Measurements from ENCODE around the gene HK1.

HK1 gene

DNA sequence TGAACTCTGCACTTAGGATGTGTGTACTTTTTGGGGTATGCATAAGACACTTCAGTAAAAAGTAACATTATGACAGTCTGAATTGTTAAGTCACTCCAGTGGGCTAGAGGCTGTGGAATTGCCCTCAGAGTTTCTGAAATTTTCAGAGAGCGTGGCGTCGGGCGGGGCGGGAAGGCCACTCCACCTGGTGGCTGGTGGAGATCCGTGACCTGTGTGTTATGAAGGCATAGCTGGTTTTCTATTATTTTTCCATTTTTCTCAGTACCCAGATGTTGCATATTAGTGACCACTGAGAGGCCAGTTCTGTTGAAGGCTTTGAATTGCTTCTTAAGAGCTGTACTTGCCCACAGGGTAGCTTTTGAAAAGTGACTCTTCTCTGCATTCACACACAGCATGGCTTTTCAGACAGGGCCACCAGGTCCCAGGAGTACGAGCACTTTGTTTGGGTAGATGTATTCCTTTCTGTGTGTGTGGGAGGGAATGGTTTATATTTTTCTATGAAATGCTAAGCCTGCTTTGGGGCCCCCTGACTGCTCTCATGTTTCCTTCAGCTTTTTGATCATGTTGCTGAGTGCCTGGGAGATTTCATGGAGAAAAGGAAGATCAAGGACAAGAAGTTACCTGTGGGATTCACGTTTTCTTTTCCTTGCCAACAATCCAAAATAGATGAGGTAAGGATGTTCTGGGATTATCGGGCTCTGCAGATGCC is 86.1 kb downstream of the HK1 start:
- no peak for DNase-seq
- TF ChIP-seq POLR2A (IDR thresholded peaks at IDR 0.05; ENCODE audit: low read length) (no peak), GATA1 (IDR thresholded peaks at IDR 0.05; ENCODE audit: low read depth, low read length) (no peak)

DNA sequence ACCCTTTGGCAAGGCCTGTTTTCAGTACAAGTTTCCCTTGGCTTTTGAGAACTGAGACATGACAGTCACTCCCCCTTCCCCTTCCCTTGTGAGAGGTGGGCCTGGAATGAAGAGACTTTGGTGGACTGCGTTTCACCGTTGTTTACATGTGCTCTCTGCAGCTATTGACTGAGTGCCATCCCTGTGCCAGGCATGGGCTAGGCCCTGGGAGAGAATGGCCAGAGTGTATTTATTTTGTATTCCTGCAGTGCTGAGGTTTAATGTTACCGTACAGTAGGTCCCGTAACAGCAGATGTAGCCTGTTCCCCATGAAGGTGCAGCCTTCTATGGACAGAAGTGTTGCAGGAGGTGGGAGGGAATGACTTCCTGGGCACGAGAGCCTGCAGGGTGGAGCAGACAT is 88.4 kb downstream of the HK1 start:
- TF ChIP-seq POLR2A (IDR thresholded peaks at IDR 0.05; ENCODE audit: low read length), result no peak
- TF ChIP-seq GATA1 (IDR thresholded peaks at IDR 0.05; ENCODE audit: low read depth, low read length), result no peak
- DNase-seq, result no peak

DNA sequence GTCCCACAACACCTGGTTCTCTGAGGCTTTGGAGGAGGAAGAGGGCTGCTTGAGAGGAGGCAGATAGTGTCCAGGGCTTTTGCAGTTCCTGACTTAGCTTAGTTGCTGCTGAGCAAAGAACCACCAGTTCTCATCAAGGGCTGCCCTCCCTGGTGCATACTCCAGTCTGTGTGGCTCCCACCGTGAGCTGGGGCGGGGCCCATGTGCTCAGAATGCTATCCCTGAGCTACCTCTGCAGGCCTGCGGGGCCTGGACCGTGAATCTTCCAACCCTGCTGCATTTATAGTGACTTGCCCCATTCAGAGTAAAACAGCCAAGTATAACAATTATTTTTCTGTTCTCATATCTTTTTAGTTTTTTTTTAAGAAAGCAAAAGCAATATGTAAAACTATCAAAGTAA is 89.2 kb downstream of the HK1 start:
- no peak for DNase-seq
- TF ChIP-seq POLR2A (IDR thresholded peaks at IDR 0.05; ENCODE audit: low read length), result no peak
- TF ChIP-seq GATA1 (IDR thresholded peaks at IDR 0.05; ENCODE audit: low read depth, low read length), result no peak

DNA sequence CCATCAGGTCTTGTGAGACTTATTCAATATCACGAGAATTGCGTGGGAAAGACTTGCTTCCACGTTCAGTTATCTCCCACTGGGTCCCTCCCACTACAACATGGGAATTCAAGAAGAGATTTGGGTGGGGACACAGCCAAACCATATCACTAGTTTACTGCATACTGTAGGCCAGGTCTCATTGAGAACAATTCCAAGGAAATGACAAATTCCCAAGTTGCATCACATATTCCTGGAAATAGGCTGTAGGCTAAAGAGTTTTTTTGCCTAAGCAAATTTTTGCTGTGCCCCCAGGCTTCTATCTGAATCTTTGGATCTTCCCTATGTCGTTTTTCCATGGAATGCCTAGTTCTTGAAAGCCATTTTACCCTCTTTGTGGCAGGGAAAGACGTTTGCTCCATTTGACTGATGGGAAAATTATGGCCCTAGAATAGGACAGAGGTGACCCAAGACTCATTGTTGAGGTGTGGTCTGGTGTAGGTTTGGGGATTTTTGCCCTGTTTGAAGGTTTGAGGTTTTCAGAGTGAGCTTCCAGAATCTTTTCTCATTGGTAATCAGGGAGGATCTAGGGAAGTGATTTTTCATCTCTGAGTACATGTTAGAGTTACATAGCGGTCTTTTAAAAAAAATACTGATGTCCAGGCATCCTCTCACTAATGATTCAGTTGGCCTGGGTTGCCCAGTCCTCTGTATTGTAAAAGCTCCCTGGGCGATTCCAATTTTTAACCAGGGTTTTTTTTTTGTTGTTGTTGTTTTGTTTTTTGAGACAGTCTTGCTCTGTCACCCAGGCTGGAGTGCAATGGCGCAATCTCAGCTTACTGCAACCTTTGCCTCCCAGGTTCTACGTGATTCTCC is 94.1 kb downstream of the HK1 start:
- DNase-seq, result no peak
- TF ChIP-seq GATA1 (IDR thresholded peaks at IDR 0.05; ENCODE audit: low read depth, low read length) (no peak), POLR2A (IDR thresholded peaks at IDR 0.05; ENCODE audit: low read length) (no peak)

DNA sequence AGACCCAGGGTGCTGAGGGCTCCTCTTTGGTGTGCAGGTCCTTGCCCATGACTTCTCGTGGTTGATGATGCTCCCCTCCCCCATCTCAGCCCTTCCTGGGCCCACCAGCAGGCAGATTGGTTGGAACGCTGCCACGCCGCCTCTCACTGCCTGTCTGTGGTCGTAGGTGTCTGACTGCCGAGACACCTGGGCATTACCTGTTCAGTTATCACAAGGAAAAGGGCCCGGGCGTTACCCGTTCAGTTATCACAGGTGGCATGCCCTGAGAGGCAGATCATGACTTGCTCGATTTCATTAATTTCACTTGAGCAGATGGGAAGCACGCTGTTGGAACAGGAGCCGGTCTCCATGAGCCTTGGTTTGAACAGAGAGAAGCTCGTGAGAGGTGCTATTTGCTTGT is 95.9 kb downstream of the HK1 start:
- TF ChIP-seq GATA1 (IDR thresholded peaks at IDR 0.05; ENCODE audit: low read depth, low read length) (no peak), POLR2A (IDR thresholded peaks at IDR 0.05; ENCODE audit: low read length) (no peak)
- DNase-seq, result no peak

DNA sequence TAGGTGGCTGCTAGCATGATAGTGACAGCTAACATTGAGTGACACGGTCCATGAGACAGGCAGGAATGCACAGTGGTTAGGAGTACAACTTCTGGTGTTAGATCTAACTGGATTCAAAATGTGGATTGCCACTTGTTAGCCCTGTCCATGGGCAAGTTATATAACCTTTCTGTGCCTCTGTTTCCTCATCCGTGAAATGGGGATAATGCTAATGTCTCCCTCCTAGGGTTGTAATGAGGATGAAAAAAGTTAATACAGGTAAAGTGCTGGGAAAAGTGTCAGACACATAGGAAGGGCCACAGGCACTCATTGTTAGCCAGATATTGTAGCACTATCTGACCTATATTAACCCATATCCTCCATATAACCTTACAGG is 96.6 kb downstream of the HK1 start:
- TF ChIP-seq GATA1 (IDR thresholded peaks at IDR 0.05; ENCODE audit: low read depth, low read length) (no peak), POLR2A (IDR thresholded peaks at IDR 0.05; ENCODE audit: low read length) (no peak)
- DNase-seq, result no peak

DNA sequence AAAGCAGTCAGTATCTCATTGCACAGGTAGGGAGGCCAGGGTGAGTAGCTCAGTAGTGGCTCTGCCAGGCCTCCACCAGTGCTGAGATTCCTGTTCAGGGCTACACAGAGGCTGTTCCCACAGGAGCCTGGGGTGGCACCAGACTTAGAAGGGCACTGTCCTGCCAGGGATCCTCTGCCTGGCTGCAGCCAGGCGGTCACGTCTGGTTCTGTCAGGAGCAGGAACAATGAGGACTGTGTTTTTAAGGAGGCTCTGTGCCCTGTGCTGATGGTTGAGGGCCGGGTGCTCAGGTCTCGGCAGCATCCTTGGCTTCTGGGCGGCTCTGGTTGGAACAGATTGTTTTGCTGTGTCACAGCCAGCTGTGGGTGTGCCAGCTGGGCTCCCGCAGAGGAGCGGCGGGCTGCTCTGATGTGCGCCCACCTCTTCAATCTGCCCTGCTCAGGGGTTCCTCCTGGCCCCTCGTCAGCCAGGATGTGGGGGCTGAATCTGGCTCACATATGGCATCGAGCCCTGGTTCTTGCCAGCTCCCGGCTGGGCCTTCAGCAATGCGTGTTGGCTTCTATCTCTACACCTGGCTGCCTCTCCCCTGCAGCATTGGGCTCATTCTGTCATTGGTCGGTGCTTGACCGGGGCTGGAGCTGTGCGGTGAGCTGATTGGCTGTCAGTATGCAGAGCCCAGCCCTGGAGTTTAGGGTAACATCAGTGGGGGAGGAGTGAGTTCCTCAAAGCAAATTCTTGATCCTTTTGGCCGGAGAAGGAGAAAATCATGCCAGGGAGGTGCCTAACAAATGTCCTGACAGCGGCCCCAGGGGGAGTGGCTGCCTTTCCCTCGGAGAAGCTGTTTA is 97.2 kb downstream of the HK1 start:
- TF ChIP-seq GATA1 (IDR thresholded peaks at IDR 0.05; ENCODE audit: low read depth, low read length) (no peak), POLR2A (IDR thresholded peaks at IDR 0.05; ENCODE audit: low read length) (no peak)
- no peak for DNase-seq

DNA sequence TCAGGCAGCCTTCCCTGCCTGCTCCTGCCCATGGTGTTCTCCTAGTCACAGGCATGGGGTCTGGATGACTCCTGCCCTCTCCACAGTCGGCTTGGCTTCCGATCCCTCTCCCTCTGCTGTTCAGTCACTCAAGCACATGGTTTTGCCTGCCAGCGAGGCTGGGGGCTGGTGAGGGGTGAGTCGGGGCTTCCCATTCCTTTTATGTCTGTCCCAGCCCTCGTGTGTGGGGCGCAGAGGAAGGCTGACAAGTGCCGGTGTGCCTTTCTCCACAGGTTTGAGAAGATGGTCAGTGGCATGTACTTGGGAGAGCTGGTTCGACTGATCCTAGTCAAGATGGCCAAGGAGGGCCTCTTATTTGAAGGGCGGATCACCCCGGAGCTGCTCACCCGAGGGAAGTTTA is 98.4 kb downstream of the HK1 start:
- TF ChIP-seq POLR2A (IDR thresholded peaks at IDR 0.05; ENCODE audit: low read length) (no peak), GATA1 (IDR thresholded peaks at IDR 0.05; ENCODE audit: low read depth, low read length) (no peak)
- DNase-seq, result no peak

DNA sequence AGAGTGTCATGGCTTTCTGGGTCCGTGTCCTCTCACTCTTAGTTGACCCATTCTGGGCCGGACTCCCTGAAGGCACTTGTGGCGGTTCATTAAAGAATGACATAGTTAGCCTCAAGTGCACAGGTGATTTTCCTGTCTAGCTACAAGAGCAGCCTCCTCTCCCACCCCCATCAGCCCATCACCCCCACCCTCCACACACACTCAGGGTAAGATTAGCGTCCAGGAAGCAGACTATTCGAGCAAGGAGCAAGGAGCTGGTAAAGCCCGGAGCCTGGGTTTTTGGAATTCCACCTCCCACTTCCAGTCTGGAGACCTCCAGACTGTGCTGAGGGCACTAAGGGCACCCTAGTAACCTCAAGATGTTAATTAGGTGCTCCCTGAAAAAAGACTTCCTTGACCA is 98.9 kb downstream of the HK1 start:
- TF ChIP-seq GATA1 (IDR thresholded peaks at IDR 0.05; ENCODE audit: low read depth, low read length) (no peak), POLR2A (IDR thresholded peaks at IDR 0.05; ENCODE audit: low read length) (no peak)
- no peak for DNase-seq

DNA sequence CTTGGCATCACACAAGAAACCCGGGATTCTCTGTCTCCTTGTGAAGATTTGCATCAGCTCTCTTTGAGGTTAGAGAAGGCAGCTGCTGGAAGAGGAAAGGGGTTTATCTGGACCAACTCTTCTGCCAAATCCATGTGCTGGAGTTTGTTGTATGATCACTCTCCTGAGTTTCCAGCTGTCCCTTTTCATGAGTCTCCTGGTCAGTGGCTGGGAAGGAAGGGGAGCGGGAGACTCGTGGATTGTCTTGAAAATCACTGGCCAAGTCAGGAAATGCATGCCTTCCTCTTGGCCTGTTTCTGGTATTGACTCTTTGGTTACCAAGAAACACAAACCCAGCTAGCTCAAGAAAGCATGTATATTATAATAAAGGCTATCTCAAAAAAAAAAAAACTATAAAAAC is 99.6 kb downstream of the HK1 start:
- DNase-seq, result no peak

DNA sequence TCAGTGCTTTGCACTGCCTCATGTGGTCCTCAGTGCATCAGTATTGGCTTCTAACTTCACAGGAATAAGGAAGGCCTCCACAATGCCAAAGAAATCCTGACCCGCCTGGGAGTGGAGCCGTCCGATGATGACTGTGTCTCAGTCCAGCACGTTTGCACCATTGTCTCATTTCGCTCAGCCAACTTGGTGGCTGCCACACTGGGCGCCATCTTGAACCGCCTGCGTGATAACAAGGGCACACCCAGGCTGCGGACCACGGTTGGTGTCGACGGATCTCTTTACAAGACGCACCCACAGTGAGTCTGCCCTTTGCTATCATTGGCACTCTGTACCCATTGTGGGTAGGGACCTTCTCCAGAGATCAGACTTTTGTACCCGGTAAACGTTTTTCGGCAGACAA is 101.5 kb downstream of the HK1 start:
- DNase-seq, result no peak
- no peak for TF ChIP-seq GATA1 (IDR thresholded peaks at IDR 0.05; ENCODE audit: low read depth, low read length)
- no peak for TF ChIP-seq POLR2A (IDR thresholded peaks at IDR 0.05; ENCODE audit: low read length)

More for the DNA sequence above, 99.6 kb downstream of the HK1 start:
- TF ChIP-seq POLR2A (IDR thresholded peaks at IDR 0.05; ENCODE audit: low read length) (no peak), GATA1 (IDR thresholded peaks at IDR 0.05; ENCODE audit: low read depth, low read length) (no peak)

DNA sequence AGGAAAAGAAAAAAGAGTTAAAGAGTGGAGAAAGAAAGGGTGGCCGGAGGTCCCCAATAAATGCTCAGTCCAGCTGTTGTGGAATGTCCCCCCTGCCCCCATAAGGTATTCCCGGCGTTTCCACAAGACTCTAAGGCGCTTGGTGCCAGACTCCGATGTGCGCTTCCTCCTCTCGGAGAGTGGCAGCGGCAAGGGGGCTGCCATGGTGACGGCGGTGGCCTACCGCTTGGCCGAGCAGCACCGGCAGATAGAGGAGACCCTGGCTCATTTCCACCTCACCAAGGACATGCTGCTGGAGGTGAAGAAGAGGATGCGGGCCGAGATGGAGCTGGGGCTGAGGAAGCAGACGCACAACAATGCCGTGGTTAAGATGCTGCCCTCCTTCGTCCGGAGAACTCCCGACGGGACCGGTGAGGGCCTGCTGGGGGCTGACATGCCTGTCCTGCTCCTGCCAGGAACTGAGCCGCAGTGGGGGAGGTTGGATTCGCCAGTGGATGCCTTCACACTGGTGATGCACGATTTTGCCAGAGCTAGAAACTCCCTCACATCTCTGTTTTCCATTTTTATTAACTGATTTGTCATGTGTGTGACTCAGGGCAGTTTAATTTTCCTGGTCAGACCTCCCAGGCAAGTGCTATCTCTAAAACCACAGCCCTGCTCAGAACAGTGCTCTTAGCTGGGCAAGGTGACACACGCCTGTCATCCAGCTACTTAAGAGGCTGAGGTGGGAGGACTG is 104.3 kb downstream of the HK1 start:
- TF ChIP-seq POLR2A (IDR thresholded peaks at IDR 0.05; ENCODE audit: low read length), result no peak
- TF ChIP-seq GATA1 (IDR thresholded peaks at IDR 0.05; ENCODE audit: low read depth, low read length), result no peak
- DNase-seq, result no peak

DNA sequence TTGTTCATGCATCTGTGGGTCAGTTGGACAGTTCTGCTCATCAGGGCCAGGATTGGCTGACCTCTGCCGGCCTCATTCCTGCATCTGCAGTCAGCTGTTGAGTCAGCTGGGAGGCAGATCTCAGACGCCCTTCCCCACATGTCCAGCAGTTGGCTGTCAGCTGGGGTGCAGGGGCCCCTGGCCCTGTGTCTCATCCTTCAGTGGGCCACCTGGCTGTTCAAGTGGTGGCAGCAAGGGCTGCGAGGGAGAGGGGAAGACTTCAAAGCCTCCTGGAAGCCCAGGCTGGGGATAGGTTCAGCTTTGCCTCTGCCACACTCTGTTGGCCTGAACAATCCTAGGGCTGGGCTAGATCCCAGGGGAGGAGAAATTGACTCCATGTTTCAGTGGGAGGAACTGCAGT is 105.3 kb downstream of the HK1 start:
- DNase-seq, result no peak
- TF ChIP-seq POLR2A (IDR thresholded peaks at IDR 0.05; ENCODE audit: low read length) (no peak), GATA1 (IDR thresholded peaks at IDR 0.05; ENCODE audit: low read depth, low read length) (no peak)
